Stimulated activated CD8-positive, alpha-beta memory T cell treated with anti-CD3 and anti-CD28 coated beads, Interleukin-15, amount 100 ng/mL, for 24 hours (primary cell): ENCODE measurements around the gene ERLEC1.
"Not testable (repeated sequence)": the region's sequence is repeated elsewhere in the genome, so short reads cannot be mapped to it uniquely, and the experiment has no call there.

Experiments used
- DNase-seq: peaks from one replicate; pipeline ENCODE4 v3.0.0-alpha.2; 2020; ENCODE audit warnings: low read depth

The ERLEC1 gene

GRCh38 chr2:53786705-53787613 is at the start of gene ERLEC1, which contains the start of gene ASB3:
ERLEC1 (plus strand) TSS chr2:53787044; CDS start chr2:53787211, 167 bp downstream.
ASB3 (minus strand) TSS chr2:53786953; CDS start chr2:53765572, 21,381 bp downstream.
- DNase-seq, result peak; percentile 76

- DNase-seq, result no peak
These were observed 49.8 kb upstream of the ERLEC1 start for GRCh38 chr2:53737091-53737490.

GRCh38 chr2:53739032-53739431 is 47.8 kb upstream of the ERLEC1 start:
- no peak for DNase-seq

- no peak for DNase-seq
These were observed 46.7 kb upstream of the ERLEC1 start for GRCh38 chr2:53740170-53740569.

- no peak for DNase-seq
These were observed 42.3 kb upstream of the ERLEC1 start for GRCh38 chr2:53744395-53745065.

DNA sequence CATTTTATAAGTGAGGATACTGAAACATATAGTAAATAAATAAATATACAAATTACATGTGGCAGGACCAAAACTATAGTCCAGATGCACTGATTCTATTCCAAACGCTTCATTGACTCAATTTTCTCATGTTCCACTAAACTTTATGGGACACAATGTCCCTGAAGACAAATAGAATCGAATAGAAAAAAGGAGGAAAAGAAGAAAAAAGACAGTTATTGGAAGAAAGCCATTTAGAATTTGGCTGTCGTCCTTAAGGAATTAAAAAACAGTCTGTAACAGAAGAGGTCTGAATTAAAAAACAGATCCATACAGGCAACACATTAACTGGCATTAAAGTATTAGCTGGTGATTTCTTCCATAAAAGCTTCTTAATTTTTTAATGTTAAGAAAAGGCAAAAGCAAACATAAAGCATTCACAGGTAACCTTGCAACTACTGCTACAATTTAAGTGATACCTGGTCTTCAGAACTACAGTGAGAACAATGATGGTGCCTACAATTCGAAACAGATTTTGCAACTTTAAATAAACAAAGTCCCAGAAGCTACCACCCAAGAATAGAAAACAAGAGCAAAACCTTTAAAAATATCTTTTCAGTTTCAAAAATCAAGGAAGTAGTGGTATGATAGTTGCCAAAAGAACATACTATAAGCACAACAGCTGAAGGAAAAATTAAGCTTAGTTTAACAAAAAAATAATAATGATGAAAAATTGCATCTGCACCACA is 36.6 kb upstream of the ERLEC1 start:
- DNase-seq, result no peak

GRCh38 chr2:53751728-53752127 is 35.1 kb upstream of the ERLEC1 start:
- DNase-seq, result no peak

- DNase-seq, result no peak
These were observed 34.5 kb upstream of the ERLEC1 start for GRCh38 chr2:53752385-53752784.

GRCh38 chr2:53753041-53753440 is 33.8 kb upstream of the ERLEC1 start:
- no peak for DNase-seq

GRCh38 chr2:53755121-53755520 is 31.7 kb upstream of the ERLEC1 start:
- DNase-seq, result no peak

- no peak for DNase-seq
These were observed 30.2 kb upstream of the ERLEC1 start for GRCh38 chr2:53756644-53757043.

DNA sequence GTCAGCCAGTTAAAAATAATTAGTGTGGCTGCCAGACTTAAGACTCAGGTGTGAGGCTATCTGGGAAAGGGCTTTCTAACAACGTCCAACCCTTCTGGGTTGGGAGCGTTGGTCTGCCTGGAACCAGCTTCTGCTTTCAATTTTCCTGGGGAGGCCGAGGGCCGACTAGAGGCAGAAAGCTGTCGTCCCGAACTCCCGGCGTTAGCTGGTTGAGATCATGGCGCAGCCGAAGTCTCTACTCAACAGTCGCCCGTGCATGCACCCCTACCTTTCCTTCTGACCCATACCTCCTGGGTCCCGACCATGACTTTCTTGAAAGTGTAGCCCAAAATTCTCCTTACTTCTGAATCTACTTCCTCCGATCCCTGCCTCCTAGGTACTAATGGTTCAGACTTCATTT is 29.6 kb upstream of the ERLEC1 start:
- DNase-seq, result not testable (repeated sequence)

- DNase-seq, result no peak
These were observed 21.1 kb upstream of the ERLEC1 start for GRCh38 chr2:53765767-53766166.

- peak; percentile 71 for DNase-seq
These were observed 19.2 kb upstream of the ERLEC1 start, which contains the start of gene CHAC2 for GRCh38 chr2:53767405-53768241. CHAC2 (plus strand) TSS chr2:53767804; CDS start chr2:53767887, 83 bp downstream.

DNA sequence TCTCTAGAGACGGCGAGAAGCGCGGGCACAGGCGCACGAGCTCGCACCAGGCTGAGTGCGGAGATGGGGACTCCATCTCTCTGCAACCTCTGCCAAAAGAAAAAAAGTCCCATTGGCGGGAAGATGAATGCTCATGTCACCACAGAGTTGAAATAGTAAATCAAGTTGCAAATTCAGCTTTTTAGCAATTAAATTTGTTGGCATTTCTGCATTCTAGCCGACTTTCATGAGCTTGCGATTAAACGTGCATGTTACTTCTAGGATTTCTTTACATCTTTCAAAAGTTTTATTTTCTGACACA is 18.7 kb upstream of the ERLEC1 start:
- DNase-seq, result no peak

- no peak for DNase-seq
These were observed 17.4 kb upstream of the ERLEC1 start for GRCh38 chr2:53769318-53769945.

- no peak for DNase-seq
These were observed 16.6 kb upstream of the ERLEC1 start for GRCh38 chr2:53770264-53770663.

DNA sequence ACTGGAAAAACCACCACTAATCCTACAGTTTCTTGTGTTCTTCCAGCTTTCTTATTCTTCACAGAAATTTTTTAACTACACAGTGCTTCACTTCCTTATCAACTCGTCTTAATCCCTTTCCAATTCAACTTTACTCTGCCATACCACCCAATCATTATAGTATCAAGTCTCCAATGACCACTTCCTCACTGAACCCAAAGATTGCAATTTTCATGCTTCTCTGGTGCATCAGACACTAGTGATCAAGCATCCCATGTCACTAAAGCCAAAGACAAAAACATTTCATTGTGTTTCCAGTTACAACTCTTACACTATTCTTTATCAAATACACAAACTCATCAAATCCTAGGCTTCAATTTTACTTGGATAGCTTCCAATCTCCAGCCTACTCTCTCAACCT is 9.7 kb upstream of the ERLEC1 start:
- DNase-seq, result no peak

- no peak for DNase-seq
These were observed 8.2 kb upstream of the ERLEC1 start for GRCh38 chr2:53778536-53779162.

GRCh38 chr2:53780056-53780455 is 6.8 kb upstream of the ERLEC1 start:
- DNase-seq, result no peak

GRCh38 chr2:53782676-53783075 is 4.2 kb upstream of the ERLEC1 start:
- no peak for DNase-seq
